ENCODE results near the gene SLC2A13. TPM values are rescaled to one million over a fixed set of nuclear protein-coding genes. Genes with fewer than 3 reads are reported as not detected.
"Not testable (repeated sequence)": the region's sequence is repeated elsewhere in the genome, so short reads cannot be mapped to it uniquely, and the experiment has no call there.

Gene SLC2A13
- polyA plus RNA-seq, 4 donors = 11.7 to 17.8 (median 17.0) TPM

DNA sequence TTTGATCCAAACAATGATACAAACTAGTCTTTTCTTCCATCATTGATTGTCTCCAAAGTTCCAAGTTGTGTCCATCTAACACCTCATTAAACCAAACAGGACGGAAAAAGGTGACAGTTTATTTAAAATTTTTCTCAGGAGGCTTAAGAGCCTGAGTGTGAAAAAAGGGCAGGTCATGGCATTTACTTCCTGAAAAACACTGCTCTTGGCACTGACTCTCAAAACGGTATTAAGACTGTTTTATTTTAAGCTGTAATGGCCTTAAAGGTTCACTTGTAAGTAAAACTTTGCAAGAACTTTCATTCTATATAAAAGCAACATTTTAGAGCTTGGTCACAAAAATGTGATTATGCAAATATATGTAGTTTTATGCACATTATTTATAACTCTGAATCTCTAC is 222.5 kb downstream of the SLC2A13 start:
- no peak for DNase-seq (ENCODE audit: low read depth in 4 of 4, low spot score in 3 of 4)

DNA sequence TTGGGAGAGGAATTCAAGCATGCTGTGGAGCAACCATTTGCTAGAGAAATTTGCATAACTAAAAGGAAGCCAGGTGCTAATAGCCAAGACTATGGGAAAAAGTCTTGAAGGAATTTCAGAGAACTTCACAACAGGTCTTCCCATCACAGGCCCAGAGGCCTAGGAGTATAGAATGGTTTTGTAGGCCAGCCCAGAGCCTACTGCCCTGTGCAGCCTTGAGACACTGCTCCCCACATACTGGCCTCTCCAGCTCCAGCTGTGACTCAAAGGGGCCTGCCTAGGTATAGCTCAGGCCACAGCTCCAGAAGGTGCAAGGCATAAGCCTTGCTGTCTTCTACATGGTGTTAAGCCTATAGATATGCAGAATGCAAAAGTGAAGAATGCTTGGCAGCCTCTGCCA is 227.1 kb downstream of the SLC2A13 start:
- DNase-seq (ENCODE audit: low read depth in 4 of 4, low spot score in 3 of 4) = no peak

DNA sequence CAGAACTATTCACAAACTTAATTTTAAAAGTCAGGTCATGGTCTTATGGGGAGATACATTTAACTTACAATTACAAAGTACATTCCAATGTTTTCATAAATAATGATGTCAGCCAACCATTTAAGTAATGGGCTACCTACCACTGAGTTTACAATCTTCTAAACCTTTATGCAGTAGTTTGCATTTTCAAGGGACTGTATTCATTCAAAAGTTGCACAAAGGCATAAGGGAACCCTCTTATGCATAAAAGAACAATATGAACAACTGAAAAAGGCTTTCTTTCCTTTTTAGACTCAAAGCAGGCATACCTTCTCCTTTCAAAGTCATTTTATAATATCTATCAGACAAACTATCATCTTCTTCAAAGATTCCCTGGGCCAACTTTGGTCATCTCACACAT is 230.2 kb downstream of the SLC2A13 start:
- no peak for DNase-seq (ENCODE audit: low read depth in 4 of 4, low spot score in 3 of 4)

DNA sequence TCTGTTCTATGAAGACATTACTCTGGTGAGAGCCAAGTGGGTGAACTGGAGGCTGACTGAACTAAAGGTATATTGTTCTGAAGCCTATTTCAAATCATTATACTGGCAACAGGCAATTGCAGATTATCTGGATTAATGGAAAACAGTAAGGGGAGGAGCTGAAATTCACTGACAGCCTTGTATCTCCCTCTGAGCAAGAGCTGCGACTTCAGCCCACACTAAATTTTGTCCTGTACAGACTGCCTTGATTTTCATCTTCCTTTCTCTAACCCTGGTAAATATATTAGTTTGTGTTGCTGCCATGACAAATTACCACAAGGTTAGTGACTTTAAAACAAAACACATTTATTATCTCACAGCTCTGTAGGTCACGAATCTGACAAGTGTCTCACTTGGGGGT is 231.1 kb downstream of the SLC2A13 start:
- no peak for DNase-seq (ENCODE audit: low read depth in 4 of 4, low spot score in 3 of 4)

DNA sequence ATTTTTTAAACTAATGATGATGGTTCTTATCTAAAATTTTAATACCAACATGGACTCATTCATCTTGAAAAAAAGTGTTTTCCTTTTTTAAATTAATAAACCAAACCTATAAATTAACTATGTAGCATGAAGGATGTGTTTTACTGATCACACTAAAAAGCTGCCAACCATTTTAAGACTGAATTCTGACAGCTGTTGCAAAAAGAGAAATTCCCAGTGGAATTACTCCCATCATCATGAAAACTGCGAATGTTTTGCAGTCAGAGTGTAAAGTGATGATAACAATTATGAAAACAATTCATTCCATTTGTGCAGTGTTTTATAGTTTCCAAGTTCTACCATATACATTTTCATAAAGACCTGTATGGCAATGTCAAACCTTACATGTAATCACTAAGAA is 232.8 kb downstream of the SLC2A13 start:
- DNase-seq (ENCODE audit: low read depth in 4 of 4, low spot score in 3 of 4) = no peak

DNA sequence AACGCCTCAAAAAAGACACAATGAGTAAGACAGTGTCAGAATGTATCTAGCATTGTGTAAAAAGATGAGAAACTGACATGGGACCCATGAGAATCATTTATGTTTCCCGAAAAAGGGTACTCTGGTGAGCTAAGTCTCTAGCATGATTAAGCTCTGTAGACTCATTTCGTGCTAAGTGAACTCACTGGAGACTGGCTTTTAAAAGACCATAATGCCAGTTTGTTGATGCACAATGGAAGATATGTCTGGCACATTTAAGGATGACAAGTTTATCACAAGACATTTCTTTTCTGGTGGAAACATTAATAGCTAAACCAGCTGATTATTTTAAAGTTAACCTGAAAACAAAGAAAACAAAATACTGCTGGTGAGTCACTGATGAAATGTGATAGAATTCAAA is 233.5 kb downstream of the SLC2A13 start:
- no peak for DNase-seq (ENCODE audit: low read depth in 4 of 4, low spot score in 3 of 4)

DNA sequence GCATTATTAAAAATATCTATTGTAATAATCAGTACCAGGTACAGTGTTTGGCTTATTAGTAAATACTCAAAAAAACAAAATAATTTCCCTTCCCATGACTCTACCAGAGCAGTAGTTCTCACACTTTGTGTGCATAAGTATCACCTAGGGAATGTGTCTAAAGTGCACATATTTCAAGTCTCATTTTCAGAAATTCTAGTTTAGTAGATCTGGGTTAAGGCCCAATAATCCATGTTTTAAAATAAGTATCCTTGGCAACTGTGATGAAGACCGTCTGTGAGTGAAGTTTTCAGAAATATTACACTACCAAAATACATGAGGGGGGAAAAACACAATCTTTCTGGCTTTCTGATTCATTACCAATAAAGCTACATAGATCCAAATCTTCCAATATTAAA is 237.6 kb downstream of the SLC2A13 start:
- no peak for DNase-seq (ENCODE audit: low read depth in 4 of 4, low spot score in 3 of 4)

DNA sequence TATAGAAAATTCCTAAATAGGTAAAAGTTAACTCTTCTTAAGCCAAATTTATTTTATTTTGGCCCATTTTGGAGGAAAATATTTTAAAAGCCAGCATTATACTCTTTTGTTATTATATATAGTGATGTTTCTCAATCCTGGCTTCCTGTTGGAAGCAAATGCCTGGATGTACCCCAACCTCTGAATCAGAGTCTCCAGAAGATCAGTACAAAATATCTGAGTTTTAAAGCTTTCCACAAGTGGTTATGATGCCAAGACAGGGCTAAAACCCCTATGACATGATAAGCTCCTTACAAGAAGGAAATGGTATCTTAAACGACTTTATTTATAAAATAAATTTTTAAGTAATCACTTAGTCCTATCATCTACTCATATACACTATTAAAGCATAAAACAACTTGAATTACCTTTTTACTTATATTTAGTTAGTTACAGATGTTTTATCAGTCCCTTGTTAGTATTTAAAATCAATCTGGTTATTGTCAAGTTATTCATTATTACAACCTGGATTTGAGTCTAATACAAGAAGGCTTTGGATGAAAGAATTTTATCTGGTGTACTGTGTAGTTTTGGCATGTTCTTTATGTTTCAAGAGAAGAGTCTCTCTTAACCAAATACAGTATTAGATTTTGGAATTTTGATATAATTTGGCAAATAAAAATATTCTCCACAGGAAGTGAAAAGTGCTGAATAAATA is 238.1 kb downstream of the SLC2A13 start:
- no peak for DNase-seq (ENCODE audit: low read depth in 4 of 4, low spot score in 3 of 4)

DNA sequence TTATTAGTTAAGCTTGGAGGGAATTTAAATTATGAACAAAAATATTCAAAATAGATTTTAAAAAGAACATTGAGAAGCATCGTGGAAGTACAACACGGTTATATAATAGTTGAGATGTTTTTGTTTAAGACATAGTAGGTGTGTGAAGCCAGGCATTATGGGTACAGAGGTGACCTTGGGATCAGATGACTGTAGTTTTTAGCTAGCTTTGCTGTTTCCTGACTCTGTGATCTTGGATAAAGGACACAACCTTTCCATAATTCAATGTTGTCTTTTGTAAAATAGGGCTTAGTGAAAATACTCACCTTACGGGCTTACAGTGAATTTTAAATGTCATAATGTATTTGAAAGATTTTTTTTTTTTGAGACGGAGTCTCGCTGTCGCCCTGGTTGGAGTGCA is 239.7 kb downstream of the SLC2A13 start:
- DNase-seq (ENCODE audit: low read depth in 4 of 4, low spot score in 3 of 4) = no peak

DNA sequence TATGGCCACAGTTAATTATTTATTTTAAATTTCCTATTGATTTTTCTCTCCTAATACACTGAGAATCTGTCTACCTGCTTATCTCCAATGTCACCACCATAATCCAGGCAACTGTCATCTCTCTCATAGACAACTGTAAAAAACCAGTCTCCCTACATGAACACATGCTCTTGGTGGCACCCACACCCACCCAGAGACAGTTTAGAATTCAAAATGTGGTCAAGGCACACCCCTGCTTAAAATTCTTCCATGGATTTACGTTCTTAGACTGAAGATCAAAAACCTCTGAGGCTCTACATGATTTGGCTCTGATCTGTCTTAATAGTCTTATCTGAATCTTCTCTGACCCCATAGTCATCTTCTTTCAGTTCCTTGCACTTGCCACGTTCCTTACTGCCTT is 245.2 kb downstream of the SLC2A13 start:
- no peak for DNase-seq (ENCODE audit: low read depth in 4 of 4, low spot score in 3 of 4)

DNA sequence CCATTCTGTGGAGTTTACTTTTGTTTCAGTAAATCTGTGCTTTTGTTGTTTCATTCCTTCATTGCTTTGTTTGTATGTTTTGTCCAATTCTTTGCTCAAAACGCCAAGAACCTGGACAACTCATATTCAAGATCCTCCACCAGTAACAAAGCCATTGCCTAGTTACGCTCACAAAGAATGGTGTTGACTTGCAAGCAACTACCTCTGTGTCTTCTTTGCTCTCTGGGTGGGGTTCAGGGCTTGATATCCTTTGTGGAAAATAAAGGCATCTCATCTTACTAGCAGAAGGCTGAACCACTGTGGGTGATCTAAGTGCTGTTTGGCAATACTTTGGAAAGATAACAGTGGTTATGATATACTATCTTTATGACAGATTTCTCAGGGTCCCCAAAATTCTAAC is 252.9 kb downstream of the SLC2A13 start:
- DNase-seq (ENCODE audit: low read depth in 4 of 4, low spot score in 3 of 4) = no peak

DNA sequence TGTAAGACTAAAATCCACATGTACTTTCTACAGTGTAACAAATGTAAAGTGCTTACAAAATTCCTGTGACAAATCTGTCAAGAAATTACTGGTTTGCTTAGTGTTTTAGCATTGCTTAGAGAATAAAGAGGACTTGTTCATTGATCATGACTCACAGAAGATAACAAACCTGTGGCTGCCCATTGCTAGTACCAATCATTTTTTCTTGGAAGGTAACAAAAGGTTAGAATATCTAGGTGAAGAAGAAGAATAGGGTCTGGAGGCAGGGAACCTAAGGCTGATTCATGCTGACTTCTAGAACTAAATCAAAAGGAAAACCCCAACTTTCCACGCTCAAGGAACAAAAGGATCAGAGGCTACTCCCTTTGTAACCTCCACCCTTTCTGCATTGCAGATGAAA is 253.5 kb downstream of the SLC2A13 start:
- DNase-seq (ENCODE audit: low read depth in 4 of 4, low spot score in 3 of 4) = no peak

DNA sequence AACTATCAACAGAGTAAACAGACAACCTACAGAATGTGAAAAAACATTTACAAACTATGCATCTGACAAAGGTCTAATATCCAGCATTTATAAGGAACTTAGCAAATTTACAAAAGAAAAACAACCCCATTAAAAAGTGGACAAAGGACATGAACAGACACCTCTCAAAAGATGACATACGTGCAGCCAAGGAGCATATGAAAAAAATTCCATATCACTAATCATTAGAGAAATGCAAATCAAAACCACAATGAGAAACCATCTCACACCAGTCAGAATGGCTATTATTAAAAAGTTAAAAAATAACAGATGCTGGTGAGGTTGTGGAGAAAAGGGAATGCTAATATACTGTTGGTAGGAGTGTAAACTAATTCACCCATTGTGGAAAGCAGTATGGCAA is 257.7 kb downstream of the SLC2A13 start:
- DNase-seq (ENCODE audit: low read depth in 4 of 4, low spot score in 3 of 4) = not testable (repeated sequence)

DNA sequence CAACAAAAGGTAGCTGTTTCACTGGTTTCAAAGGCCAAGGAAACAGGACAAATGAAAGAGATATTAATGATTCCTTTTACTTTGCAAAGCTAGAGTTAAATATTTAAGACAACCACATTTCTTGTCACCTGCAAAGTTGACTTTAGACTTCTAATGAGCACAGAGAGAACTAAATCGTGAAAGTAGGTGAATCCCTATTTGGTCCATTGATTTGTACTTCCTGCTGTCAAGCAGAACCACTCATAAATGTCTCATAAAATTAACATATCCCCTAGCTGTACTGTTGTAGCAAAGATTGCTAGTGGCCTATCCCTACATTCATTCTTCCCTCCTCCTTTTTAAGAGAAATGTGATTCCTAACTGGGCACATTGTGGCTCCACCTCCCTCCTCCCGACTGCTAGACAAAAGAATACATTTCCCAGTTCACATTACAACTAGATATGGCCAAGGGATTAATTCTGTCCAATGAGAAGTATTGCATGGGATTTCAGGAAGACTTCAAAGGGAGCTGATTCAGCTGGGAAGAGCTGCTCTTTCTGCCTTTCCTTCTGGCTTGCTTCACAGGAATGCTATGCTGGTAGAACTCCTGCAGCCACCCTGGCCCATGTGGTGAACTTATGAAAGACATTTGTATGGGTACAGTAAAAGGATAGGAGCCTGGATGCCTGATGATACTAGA is 258.8 kb downstream of the SLC2A13 start:
- no peak for DNase-seq (ENCODE audit: low read depth in 4 of 4, low spot score in 3 of 4)

DNA sequence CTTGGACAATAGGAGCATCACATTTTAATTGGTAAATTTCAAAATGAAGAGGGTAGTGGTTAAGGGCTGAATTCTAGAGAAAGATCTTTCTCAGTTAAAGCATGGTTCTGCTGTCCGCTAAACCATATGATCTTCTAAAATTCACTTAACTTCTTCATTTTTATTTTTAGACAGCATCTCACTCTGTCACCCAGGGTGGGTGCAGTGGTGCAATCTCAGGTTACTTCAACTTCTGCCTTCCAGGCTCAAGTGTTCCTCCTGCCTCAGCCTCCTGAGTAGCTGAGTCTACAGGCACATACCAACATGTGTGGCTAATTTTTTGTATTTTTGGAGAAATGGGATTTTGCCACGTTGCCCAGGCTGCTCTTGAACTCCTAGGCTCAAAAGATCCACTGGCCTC is 259.6 kb downstream of the SLC2A13 start:
- DNase-seq (ENCODE audit: low read depth in 4 of 4, low spot score in 3 of 4) = no peak

DNA sequence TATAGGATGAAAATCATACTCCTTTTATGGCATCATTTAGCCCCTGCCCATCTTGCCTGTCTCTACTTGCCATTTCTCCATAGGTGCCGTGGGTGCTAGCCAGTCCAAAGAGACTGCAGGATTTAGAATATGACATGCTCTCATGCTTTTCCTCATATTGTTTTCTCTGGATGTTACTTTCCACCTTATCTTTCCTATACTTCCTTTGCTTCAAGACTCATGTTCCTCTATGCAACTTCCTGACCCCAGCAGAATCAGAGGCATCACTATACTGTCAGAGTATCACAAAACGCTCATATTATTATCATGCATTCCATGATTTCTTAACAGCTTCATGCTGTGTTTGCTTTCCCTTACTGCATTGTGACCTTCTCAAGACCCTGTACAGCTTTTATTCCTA is 265.5 kb downstream of the SLC2A13 start:
- no peak for DNase-seq (ENCODE audit: low read depth in 4 of 4, low spot score in 3 of 4)

DNA sequence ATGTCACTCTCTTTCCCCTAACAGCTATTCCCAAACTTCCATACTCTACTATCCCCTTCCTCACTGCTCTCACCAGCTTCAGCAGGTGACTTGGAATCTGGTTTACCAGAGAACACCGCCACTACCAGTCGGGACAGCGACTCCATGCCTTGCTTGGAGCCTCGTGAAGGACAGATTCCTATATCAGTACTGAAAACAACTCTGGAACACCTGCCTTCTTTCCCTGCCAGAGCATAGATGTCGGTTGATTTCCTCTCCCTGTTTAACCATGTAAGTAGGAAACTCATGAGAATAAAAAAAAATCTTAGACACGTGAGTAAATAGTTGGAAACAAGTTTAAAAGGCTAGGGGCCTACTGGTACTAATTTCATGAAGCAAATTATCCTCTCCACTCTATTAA is 266.8 kb downstream of the SLC2A13 start:
- no peak for DNase-seq (ENCODE audit: low read depth in 4 of 4, low spot score in 3 of 4)

DNA sequence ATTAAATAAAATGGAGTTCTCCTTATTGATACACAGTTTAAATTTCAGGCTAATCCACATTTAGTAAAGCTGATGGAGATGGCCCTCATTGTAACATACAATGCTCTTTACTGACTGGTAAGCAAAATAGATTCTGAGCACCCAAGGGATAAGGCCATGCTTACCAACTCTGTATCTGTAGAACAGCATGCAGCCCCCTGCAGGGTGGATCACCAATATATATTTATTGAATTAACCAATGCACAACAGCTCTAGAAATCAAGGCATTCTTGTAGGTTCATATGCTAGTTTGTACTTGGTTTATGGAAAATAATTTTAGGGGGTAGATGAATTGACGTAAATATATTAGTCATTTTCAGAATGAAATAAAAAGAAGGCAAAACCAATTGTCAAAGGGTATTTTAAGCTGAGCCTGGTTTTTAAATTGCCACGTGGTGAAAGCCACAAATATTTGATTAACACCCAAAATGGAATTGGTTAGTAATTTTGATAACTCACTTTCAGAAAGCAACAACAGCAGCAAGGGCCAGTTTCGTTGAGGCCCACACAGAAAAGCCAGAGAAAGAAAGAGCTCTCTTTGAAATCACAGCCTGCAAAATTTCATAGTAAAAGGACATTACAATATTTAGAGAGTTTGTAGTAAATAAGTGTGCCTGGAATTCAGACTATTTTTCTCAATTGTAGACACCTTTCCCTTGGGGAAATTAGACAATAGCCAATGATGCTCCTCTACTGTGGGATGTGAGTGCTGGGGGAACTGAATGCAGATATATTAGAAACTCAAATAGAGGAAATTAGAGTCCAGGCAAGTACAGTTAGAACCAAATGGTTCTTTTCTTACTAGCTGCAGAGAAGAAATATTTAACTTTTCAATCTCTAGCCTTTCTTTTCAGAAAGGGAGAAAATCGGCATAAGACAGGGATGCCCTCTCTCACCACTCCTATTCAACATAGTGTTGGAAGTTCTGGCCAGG is 270.1 kb downstream of the SLC2A13 start:
- no peak for DNase-seq (ENCODE audit: low read depth in 4 of 4, low spot score in 3 of 4)

DNA sequence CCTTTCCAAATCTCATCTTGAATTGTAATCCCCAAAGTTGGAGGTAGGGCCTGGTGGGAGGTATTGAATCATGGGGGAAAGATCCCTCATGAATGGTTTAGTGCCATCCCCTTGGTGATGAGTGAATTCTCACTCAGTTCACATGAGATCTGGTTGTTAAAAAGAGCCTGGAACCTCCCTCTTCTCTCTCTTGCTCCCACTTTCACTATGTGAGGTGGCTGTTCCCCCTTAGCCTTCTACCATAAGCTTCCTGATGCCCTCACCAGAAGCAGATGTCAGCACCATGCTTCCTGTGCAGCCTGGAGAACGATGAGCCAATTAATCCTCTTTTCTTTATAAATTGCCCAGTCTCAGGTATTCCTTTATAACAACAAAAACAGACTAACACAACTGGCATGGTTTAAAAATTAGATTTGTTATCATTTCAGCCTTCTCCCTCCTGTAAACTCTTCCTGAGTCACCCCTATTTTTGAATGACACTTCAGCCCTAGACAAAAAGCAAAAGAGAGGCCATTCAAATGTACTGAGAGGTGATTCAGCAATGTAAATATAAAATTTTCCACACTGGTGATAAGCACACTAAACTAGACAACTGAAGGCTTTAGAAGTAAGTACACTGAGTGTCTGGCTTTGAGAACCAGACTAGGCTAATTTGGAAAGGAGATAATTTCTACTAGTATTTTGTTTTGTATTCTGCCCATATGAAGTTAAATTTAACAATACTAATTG is 274.1 kb downstream of the SLC2A13 start:
- no peak for DNase-seq (ENCODE audit: low read depth in 4 of 4, low spot score in 3 of 4)

DNA sequence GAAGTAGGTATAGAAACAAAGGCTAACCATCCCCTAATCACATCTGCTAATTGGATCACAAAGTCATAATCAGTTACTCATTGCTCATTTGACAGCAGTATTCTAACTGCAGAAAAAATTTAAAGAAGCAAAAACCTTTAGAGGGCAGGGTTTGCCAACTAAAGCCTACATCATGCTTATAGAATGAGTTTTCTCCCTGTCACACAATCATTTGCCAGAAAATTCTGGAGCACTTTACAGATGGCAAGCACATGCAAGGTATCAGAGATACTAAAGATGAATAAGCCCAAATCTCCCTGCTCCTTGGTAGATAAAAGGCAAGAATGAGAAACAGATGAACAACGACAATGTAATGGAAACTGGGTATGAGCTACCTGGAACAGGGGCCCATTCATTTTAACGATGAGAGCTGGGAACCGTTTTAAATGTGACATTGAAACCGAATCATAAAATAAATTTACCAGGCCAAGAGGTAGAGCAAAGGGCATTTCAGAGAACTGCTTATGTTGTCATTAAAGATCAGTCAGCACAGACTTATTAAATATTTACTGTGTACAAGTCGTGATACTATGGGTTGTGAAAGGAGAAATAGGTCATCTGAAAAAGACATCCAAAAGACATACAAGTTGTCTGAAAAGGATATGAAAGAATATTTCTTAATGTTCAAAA is 274.9 kb downstream of the SLC2A13 start:
- DNase-seq (ENCODE audit: low read depth in 4 of 4, low spot score in 3 of 4) = no peak
